Measurements from ENCODE around the gene OR51I2. TPM values are rescaled to one million over a fixed set of nuclear protein-coding genes. Genes with fewer than 3 reads are reported as not detected.

Gene OR51I2
- total and polyA plus RNA-seq, 2 of the 13 experiments (the other 11 are each of a cell fraction or from before 2014, with no cell fraction given), result not detected

DNA sequence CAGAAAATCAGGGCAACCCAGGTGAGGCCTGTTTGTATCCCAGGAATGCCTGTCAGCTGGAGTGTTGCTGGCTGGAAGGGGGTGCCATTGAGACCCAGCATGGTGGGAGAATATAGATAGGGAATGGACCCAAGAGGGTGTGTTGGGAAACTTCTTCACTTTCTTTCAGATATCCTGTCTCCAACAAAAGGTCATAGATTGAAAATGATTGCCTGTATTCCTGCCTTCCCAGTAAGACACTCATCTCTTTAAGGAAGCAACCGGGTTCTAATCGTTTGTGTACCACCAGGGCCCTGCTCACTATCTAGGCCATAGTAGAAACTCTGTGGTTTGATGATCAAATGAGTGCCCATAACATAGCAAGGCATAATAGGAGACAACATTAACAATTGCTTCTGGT lies 7.7 kb upstream of the OR51I2 start, which contains the start of gene OR51I1:
Gene OR51I1, minus strand, starts transcription at position 101 of the 400 bp plus-strand sequence. Its CDS starts 0 bp downstream, at position 101.
- no peaks in the 10 kb centered on the region for H3K4me1 ChIP-seq (ENCODE audit: insufficient read depth, low read length)
- no peaks in the 10 kb centered on the region for H3K36me3 ChIP-seq (replicated peaks in 1 of 2; ENCODE audit: control insufficient read depth in 1 of 2, insufficient read depth in 2 of 2, low read length in 2 of 2)
- DNase-seq (ENCODE audit: low spot score) (no peak), ATAC-seq (no peak), FAIRE-seq (no peak)
- H3K27me3 ChIP-seq (ENCODE audit: control insufficient read depth in 1 of 2, insufficient read depth in 2 of 2, low read length in 2 of 2), result 0 out of 5 replicates have a peak, but pooled peaks cover 0 to 4% of the 10 kb centered on the region in 2 experiments
- H2AFZ ChIP-seq (ENCODE audit: low read length), result no peak within 1 kb of the TSS
- intact Hi-C loops (cut with micrococcal nuclease; ENCODE audit: unreplicated experiment) (no loop called here), in situ Hi-C loops (cut with HindIII; ENCODE audit: extremely low pct_ligation_motif_present, low pct_unique_long_range_greater_than_20kb) (no loop called here)
- no peaks in the 10 kb centered on the region for H4K20me1 ChIP-seq (ENCODE audit: insufficient read depth, low read length)
- H3K79me2 ChIP-seq (ENCODE audit: insufficient read depth, low read length), result no peaks in the 10 kb centered on the region
- no peak within 1 kb of the TSS for H3K4me2 ChIP-seq (ENCODE audit: low read depth, low read length)
- 0% methylated on average over 2 of the region's 2 CpGs for WGBS (ENCODE audit: low lambda C conversion rate)
- H3K27ac ChIP-seq (ENCODE audit: extremely low read length, insufficient read depth, low read length), result no peak within 1 kb of the TSS
- H3K4me3 ChIP-seq (replicated peaks in 1 of 3; ENCODE audit: insufficient read depth in 1 of 3, low read depth in 2 of 3, low read length in 3 of 3), result no peak within 1 kb of the TSS
- no TSS peak for BruUV-seq (replicated peaks)
- TF ChIP-seq ZKSCAN1 (IDR thresholded peaks at IDR 0.05; ENCODE audit: low read length) (no peak), ZMAT3 (CRISPR knock-in tag; conservative IDR thresholded peaks at IDR 0.05) (no peak), THAP11 (CRISPR knock-in tag; IDR thresholded peaks at IDR 0.05) (no peak), YY1 (IDR thresholded peaks at IDR 0.05; ENCODE audit: insufficient read depth, insufficient replicate concordance, low read depth, low read length) (no peak), ZNF782 (CRISPR knock-in tag; IDR thresholded peaks at IDR 0.05; ENCODE audit: borderline replicate concordance) (no peak), ASH2L (IDR thresholded peaks at IDR 0.05; ENCODE audit: insufficient read length, low read depth, low read length) (no peak), WIZ (CRISPR knock-in tag; IDR thresholded peaks at IDR 0.05) (no peak), SMARCE1 (IDR thresholded peaks at IDR 0.05; ENCODE audit: borderline replicate concordance) (no peak), NONO (IDR thresholded peaks at IDR 0.05) (no peak), NONO (CRISPR knock-in tag; conservative IDR thresholded peaks at IDR 0.05) (no peak), PHB2 (IDR thresholded peaks at IDR 0.05; ENCODE audit: partially characterized antibody) (no peak), ZNF720 (CRISPR knock-in tag; IDR thresholded peaks at IDR 0.05) (no peak), KLF9 (CRISPR knock-in tag; IDR thresholded peaks at IDR 0.05; ENCODE audit: low read depth) (no peak), EHMT2 (IDR thresholded peaks at IDR 0.05; ENCODE audit: borderline replicate concordance, low read depth, low read length) (no peak)
- TF ChIP-seq, protein P1, sequence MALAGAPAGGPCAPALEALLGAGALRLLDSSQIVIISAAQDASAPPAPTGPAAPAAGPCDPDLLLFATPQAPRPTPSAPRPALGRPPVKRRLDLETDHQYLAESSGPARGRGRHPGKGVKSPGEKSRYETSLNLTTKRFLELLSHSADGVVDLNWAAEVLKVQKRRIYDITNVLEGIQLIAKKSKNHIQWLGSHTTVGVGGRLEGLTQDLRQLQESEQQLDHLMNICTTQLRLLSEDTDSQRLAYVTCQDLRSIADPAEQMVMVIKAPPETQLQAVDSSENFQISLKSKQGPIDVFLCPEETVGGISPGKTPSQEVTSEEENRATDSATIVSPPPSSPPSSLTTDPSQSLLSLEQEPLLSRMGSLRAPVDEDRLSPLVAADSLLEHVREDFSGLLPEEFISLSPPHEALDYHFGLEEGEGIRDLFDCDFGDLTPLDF (CRISPR knock-in tag; IDR thresholded peaks at IDR 0.05), result no peak
- TF ChIP-seq, protein P2, sequence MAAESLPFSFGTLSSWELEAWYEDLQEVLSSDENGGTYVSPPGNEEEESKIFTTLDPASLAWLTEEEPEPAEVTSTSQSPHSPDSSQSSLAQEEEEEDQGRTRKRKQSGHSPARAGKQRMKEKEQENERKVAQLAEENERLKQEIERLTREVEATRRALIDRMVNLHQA (CRISPR knock-in tag; IDR thresholded peaks at IDR 0.05), result no peak
- TF ChIP-seq, protein P3, sequence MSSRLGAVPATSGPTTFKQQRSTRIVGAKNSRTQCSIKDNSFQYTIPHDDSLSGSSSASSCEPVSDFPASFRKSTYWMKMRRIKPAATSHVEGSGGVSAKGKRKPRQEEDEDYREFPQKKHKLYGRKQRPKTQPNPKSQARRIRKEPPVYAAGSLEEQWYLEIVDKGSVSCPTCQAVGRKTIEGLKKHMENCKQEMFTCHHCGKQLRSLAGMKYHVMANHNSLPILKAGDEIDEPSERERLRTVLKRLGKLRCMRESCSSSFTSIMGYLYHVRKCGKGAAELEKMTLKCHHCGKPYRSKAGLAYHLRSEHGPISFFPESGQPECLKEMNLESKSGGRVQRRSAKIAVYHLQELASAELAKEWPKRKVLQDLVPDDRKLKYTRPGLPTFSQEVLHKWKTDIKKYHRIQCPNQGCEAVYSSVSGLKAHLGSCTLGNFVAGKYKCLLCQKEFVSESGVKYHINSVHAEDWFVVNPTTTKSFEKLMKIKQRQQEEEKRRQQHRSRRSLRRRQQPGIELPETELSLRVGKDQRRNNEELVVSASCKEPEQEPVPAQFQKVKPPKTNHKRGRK (CRISPR knock-in tag; IDR thresholded peaks at IDR 0.05), result no peak
- TF ChIP-seq, protein P4, sequence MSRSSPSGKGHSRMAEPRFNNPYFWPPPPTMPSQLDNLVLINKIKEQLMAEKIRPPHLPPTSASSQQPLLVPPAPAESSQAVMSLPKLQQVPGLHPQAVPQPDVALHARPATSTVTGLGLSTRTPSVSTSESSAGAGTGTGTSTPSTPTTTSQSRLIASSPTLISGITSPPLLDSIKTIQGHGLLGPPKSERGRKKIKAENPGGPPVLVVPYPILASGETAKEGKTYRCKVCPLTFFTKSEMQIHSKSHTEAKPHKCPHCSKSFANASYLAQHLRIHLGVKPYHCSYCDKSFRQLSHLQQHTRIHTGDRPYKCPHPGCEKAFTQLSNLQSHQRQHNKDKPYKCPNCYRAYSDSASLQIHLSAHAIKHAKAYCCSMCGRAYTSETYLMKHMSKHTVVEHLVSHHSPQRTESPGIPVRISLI (CRISPR knock-in tag; IDR thresholded peaks at IDR 0.05; ENCODE audit: borderline replicate concordance), result no peak
- TF ChIP-seq, protein P5, sequence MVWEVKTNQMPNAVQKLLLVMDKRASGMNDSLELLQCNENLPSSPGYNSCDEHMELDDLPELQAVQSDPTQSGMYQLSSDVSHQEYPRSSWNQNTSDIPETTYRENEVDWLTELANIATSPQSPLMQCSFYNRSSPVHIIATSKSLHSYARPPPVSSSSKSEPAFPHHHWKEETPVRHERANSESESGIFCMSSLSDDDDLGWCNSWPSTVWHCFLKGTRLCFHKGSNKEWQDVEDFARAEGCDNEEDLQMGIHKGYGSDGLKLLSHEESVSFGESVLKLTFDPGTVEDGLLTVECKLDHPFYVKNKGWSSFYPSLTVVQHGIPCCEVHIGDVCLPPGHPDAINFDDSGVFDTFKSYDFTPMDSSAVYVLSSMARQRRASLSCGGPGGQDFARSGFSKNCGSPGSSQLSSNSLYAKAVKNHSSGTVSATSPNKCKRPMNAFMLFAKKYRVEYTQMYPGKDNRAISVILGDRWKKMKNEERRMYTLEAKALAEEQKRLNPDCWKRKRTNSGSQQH (CRISPR knock-in tag; IDR thresholded peaks at IDR 0.05; ENCODE audit: low read depth), result no peak
- H3K9me3 ChIP-seq (ENCODE audit: low read length), result no peaks in the 10 kb centered on the region
- POLR2A ChIA-PET, result no interaction called here
- H3K9ac ChIP-seq (ENCODE audit: insufficient read depth, low read depth, low read length), result no peak within 1 kb of the TSS
- CTCF ChIA-PET (ENCODE audit: low intra/inter-chr PET ratio, low total read pairs), result no interaction called here

Measured in HepG2 (cell line).